ENCODE results near the gene EOLA1.
A peak's percentile ranks its signal among the peaks of the same experiment; 100 is the strongest.
"Not testable (repeated sequence)": the region's sequence is repeated elsewhere in the genome, so short reads cannot be mapped to it uniquely, and the experiment has no call there.

The EOLA1 gene

GRCh38 chrX:149502923-149503322 is 37.9 kb upstream of the EOLA1 start:
- H3K4me3 ChIP-seq (ENCODE audit: low read depth in 1 of 5, low read length in 5 of 5); H3K27me3 ChIP-seq (ENCODE audit: control insufficient read depth in 5 of 5, insufficient read depth in 4 of 5, low read length in 5 of 5); H3K9ac ChIP-seq (ENCODE audit: low read length in 5 of 5); H3K27ac ChIP-seq (ENCODE audit: low read depth, low read length); H3K9me3 ChIP-seq (ENCODE audit: control insufficient read depth in 5 of 5, low read length in 5 of 5): not testable (repeated sequence)
- H3K36me3 ChIP-seq (ENCODE audit: control insufficient read depth in 5 of 5, insufficient read depth in 5 of 5, low read length in 5 of 5), result peaks cover 0 to 31% (median 30%) of the 10 kb centered on the region in 5 donors
- peaks cover 0 to 16% (median 9%) of the 10 kb centered on the region in 5 donors for H3K4me1 ChIP-seq (ENCODE audit: control insufficient read depth in 5 of 5, insufficient read depth in 5 of 5, low read length in 5 of 5)

- Histone ChIP-seq H3K4me3 (ENCODE audit: low read depth in 1 of 5, low read length in 5 of 5) (peak overlapping the region in 2 of 5 donors; percentile 11 to 27), H3K27me3 (ENCODE audit: control insufficient read depth in 5 of 5, insufficient read depth in 4 of 5, low read length in 5 of 5) (peaks cover 1 to 14% (median 6%) of the 10 kb centered on the region in 5 donors), H3K36me3 (ENCODE audit: control insufficient read depth in 5 of 5, insufficient read depth in 5 of 5, low read length in 5 of 5) (peaks cover 0 to 27% (median 26%) of the 10 kb centered on the region in 5 donors), H3K4me1 (ENCODE audit: control insufficient read depth in 5 of 5, insufficient read depth in 5 of 5, low read length in 5 of 5) (peaks cover 0 to 16% (median 9%) of the 10 kb centered on the region in 5 donors)
- not testable (repeated sequence) for H3K27ac ChIP-seq (ENCODE audit: low read depth, low read length); H3K9ac ChIP-seq (ENCODE audit: low read length in 5 of 5); H3K9me3 ChIP-seq (ENCODE audit: control insufficient read depth in 5 of 5, low read length in 5 of 5)
Observed at GRCh38 chrX:149503446-149503845, 37.4 kb upstream of the EOLA1 start.

- H3K27me3 ChIP-seq (ENCODE audit: control insufficient read depth in 5 of 5, insufficient read depth in 4 of 5, low read length in 5 of 5), result peaks cover 3 to 17% (median 9%) of the 10 kb centered on the region in 5 donors
- peak overlapping the region; percentile 74 to 81 (median 77) for H3K4me3 ChIP-seq (ENCODE audit: low read depth in 1 of 5, low read length in 5 of 5)
- peak overlapping the region; percentile 73 to 81 (median 76) for H3K9ac ChIP-seq (ENCODE audit: low read length in 5 of 5)
- H3K4me1 ChIP-seq (ENCODE audit: control insufficient read depth in 5 of 5, insufficient read depth in 5 of 5, low read length in 5 of 5), result peaks cover 0 to 16% (median 9%) of the 10 kb centered on the region in 5 donors
- no peaks in the 10 kb centered on the region for H3K9me3 ChIP-seq (ENCODE audit: control insufficient read depth in 5 of 5, low read length in 5 of 5)
- peaks cover 0 to 26% (median 25%) of the 10 kb centered on the region in 5 donors for H3K36me3 ChIP-seq (ENCODE audit: control insufficient read depth in 5 of 5, insufficient read depth in 5 of 5, low read length in 5 of 5)
- H3K27ac ChIP-seq (ENCODE audit: low read depth, low read length), result peak overlapping the region; percentile 50
Observed at GRCh38 chrX:149504226-149504914, 36.4 kb upstream of the EOLA1 start.

DNA sequence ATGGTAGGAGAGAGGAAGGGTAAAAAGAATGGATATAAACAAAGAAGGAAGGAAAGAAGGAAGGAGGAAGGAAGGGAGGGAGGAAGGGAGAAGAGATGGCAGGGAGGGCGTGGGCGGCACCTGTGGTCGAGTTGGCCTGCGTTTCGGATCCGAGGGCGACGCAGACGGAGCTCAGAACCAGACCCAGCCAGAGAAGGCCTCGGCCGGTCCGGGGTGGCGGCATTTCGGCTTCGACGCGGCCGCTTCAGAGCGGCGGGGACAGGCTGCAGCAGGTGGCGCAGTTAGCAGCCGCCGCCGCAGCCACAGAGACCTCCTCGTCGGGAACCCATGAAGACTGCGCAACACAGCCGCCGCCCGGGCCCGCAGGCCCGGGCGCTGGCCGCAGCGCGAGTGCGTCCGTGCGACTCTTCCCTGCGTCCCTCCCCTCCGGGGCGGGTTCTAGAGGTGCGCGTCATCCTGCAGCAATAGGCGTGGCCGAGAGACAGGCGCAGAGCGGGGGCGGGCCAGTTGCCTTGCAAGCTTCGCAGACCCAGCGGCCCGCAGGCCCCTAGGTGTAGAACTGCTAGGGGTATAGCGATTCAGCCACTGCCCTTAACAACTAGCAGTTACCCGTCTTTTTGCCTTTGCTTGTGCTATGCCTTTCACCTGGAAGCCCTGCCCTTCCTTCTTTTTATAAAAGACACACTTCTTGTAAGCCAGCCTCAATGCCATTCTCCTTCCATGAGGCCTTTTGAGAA is 35.7 kb upstream of the EOLA1 start, which contains the start of gene IDS:
Gene IDS (minus strand): TSS at position 392 of the 737 bp plus-strand sequence. CDS start 169 bp downstream, at position 223.
- Histone ChIP-seq H3K27ac (ENCODE audit: low read depth, low read length) (peak within 1 kb of the TSS; percentile 50), H3K9ac (ENCODE audit: low read length in 5 of 5) (peak within 1 kb of the TSS; percentile 73 to 81 (median 76)), H3K27me3 (ENCODE audit: control insufficient read depth in 5 of 5, insufficient read depth in 4 of 5, low read length in 5 of 5) (peaks cover 3 to 23% (median 9%) of the 10 kb centered on the region in 5 donors), H3K4me1 (ENCODE audit: control insufficient read depth in 5 of 5, insufficient read depth in 5 of 5, low read length in 5 of 5) (peaks cover 0 to 16% (median 9%) of the 10 kb centered on the region in 5 donors), H3K36me3 (ENCODE audit: control insufficient read depth in 5 of 5, insufficient read depth in 5 of 5, low read length in 5 of 5) (peaks cover 0 to 22% (median 19%) of the 10 kb centered on the region in 5 donors), H3K4me3 (ENCODE audit: low read depth in 1 of 5, low read length in 5 of 5) (peak within 1 kb of the TSS; percentile 74 to 81 (median 77)), H3K9me3 (ENCODE audit: control insufficient read depth in 5 of 5, low read length in 5 of 5) (no peaks in the 10 kb centered on the region)

DNA sequence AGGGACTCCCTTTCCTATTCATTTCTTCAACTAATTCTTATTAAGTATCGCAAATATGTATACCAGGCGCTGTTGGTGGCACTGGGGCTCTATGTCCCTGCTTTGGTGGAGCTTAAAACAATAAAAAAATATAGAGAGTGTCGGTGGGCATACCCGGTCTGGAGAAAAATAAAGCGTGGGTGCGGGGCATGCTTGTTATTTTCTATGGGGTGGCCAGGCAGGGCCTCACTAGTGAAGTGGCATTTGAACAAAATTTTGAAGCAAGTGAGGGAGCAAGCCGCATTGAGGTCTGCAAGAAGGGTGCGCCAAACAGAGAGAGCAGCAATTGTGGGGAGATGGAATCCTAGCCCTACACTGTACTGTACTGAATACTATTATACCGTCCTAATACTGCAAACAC is 35.1 kb upstream of the EOLA1 start:
- Histone ChIP-seq H3K36me3 (ENCODE audit: control insufficient read depth in 5 of 5, insufficient read depth in 5 of 5, low read length in 5 of 5) (peaks cover 0 to 17% (median 13%) of the 10 kb centered on the region in 5 donors), H3K9ac (ENCODE audit: low read length in 5 of 5) (no peak overlapping the region), H3K4me3 (ENCODE audit: low read depth in 1 of 5, low read length in 5 of 5) (peak overlapping the region; percentile 40 to 81 (median 77)), H3K4me1 (ENCODE audit: control insufficient read depth in 5 of 5, insufficient read depth in 5 of 5, low read length in 5 of 5) (peaks cover 0 to 16% (median 9%) of the 10 kb centered on the region in 5 donors), H3K27me3 (ENCODE audit: control insufficient read depth in 5 of 5, insufficient read depth in 4 of 5, low read length in 5 of 5) (peaks cover 3 to 26% (median 9%) of the 10 kb centered on the region in 5 donors), H3K27ac (ENCODE audit: low read depth, low read length) (no peak overlapping the region), H3K9me3 (ENCODE audit: control insufficient read depth in 5 of 5, low read length in 5 of 5) (no peaks in the 10 kb centered on the region)

GRCh38 chrX:149506349-149506748 is 34.5 kb upstream of the EOLA1 start:
- Histone ChIP-seq H3K9me3 (ENCODE audit: control insufficient read depth in 5 of 5, low read length in 5 of 5) (no peaks in the 10 kb centered on the region), H3K27ac (ENCODE audit: low read depth, low read length) (no peak overlapping the region), H3K36me3 (ENCODE audit: control insufficient read depth in 5 of 5, insufficient read depth in 5 of 5, low read length in 5 of 5) (peaks cover 0 to 11% (median 10%) of the 10 kb centered on the region in 5 donors), H3K4me3 (ENCODE audit: low read depth in 1 of 5, low read length in 5 of 5) (no peak overlapping the region), H3K9ac (ENCODE audit: low read length in 5 of 5) (no peak overlapping the region), H3K4me1 (ENCODE audit: control insufficient read depth in 5 of 5, insufficient read depth in 5 of 5, low read length in 5 of 5) (peaks cover 0 to 16% (median 9%) of the 10 kb centered on the region in 5 donors), H3K27me3 (ENCODE audit: control insufficient read depth in 5 of 5, insufficient read depth in 4 of 5, low read length in 5 of 5) (peaks cover 3 to 29% (median 13%) of the 10 kb centered on the region in 5 donors)

- Histone ChIP-seq H3K27ac (ENCODE audit: low read depth, low read length) (no peak overlapping the region), H3K9me3 (ENCODE audit: control insufficient read depth in 5 of 5, low read length in 5 of 5) (no peaks in the 10 kb centered on the region), H3K4me1 (ENCODE audit: control insufficient read depth in 5 of 5, insufficient read depth in 5 of 5, low read length in 5 of 5) (peaks cover 0 to 16% (median 11%) of the 10 kb centered on the region in 5 donors), H3K27me3 (ENCODE audit: control insufficient read depth in 5 of 5, insufficient read depth in 4 of 5, low read length in 5 of 5) (peaks cover 3 to 24% (median 13%) of the 10 kb centered on the region in 5 donors), H3K36me3 (ENCODE audit: control insufficient read depth in 5 of 5, insufficient read depth in 5 of 5, low read length in 5 of 5) (no peaks in the 10 kb centered on the region), H3K9ac (ENCODE audit: low read length in 5 of 5) (no peak overlapping the region), H3K4me3 (ENCODE audit: low read depth in 1 of 5, low read length in 5 of 5) (no peak overlapping the region)
Observed at GRCh38 chrX:149508467-149508866, 32.3 kb upstream of the EOLA1 start.

GRCh38 chrX:149510386-149510785 is 30.4 kb upstream of the EOLA1 start:
- Histone ChIP-seq H3K9ac (ENCODE audit: low read length in 5 of 5) (no peak overlapping the region), H3K27ac (ENCODE audit: low read depth, low read length) (no peak overlapping the region), H3K4me3 (ENCODE audit: low read depth in 1 of 5, low read length in 5 of 5) (no peak overlapping the region), H3K36me3 (ENCODE audit: control insufficient read depth in 5 of 5, insufficient read depth in 5 of 5, low read length in 5 of 5) (no peaks in the 10 kb centered on the region), H3K9me3 (ENCODE audit: control insufficient read depth in 5 of 5, low read length in 5 of 5) (no peaks in the 10 kb centered on the region), H3K4me1 (ENCODE audit: control insufficient read depth in 5 of 5, insufficient read depth in 5 of 5, low read length in 5 of 5) (peaks cover 0 to 5% (median 3%) of the 10 kb centered on the region in 5 donors), H3K27me3 (ENCODE audit: control insufficient read depth in 5 of 5, insufficient read depth in 4 of 5, low read length in 5 of 5) (peaks cover 3 to 28% (median 15%) of the 10 kb centered on the region in 5 donors)

GRCh38 chrX:149511081-149511480 is 29.7 kb upstream of the EOLA1 start:
- Histone ChIP-seq H3K27me3 (ENCODE audit: control insufficient read depth in 5 of 5, insufficient read depth in 4 of 5, low read length in 5 of 5) (peaks cover 3 to 28% (median 15%) of the 10 kb centered on the region in 5 donors), H3K36me3 (ENCODE audit: control insufficient read depth in 5 of 5, insufficient read depth in 5 of 5, low read length in 5 of 5) (no peaks in the 10 kb centered on the region), H3K27ac (ENCODE audit: low read depth, low read length) (no peak overlapping the region), H3K4me3 (ENCODE audit: low read depth in 1 of 5, low read length in 5 of 5) (no peak overlapping the region), H3K9ac (ENCODE audit: low read length in 5 of 5) (no peak overlapping the region), H3K9me3 (ENCODE audit: control insufficient read depth in 5 of 5, low read length in 5 of 5) (no peaks in the 10 kb centered on the region), H3K4me1 (ENCODE audit: control insufficient read depth in 5 of 5, insufficient read depth in 5 of 5, low read length in 5 of 5) (peaks cover 0 to 2% (median 0%) of the 10 kb centered on the region in 5 donors)

All from subcutaneous abdominal adipose tissue (tissue), 5 donors.